ENCODE results near the gene FAM156B. TPM values are rescaled to one million over a fixed set of nuclear protein-coding genes. Genes with fewer than 3 reads are reported as not detected.

The FAM156B gene, protein sequence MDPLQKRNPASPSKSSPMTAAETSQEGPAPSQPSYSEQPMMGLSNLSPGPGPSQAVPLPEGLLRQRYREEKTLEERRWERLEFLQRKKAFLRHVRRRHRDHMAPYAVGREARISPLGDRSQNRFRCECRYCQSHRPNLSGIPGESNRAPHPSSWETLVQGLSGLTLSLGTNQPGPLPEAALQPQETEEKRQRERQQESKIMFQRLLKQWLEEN
- total RNA-seq, result 3.6 and 8.1 TPM in 2 replicates

DNA sequence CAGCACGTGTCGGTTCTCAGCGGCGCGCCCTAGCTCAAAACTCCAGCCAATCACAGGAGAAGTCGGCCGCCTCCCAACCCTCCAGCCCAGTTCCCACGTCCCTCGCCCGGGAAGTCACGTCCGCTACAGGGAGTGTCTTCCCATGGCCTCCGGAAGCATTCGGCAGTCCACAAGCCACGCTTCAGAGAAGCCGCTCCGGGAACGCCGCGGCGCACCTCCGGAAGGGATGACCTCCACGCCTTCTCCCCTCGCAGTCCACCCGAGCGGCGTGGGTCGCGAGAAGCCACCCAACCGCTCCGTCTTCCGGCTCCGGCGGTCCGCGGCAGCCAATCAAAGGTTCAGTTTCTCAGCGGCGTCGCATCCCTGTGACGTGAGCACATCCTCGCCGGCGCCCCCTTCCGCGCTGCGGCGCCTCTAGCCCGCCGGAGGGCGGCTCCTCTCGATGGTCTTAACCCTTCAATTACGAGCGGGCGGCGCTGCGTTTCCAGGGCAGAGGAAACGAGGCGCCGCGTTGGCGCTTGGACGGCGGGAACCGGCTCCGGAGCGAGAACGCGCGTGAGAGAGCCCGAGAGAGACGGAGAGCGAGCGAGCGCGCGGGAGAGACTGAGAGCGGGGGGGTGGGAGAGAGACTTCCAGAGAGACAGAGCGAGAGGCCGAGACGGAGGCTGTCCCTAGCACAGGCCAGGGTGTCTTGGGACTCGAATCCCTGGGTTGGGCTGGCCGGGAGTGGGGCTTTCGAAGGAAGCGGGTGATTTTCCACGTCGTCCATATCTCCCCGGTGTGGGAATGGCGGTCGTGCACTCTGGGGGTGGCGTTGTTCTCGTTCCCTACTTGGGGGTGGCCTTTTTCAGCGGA, at the start of gene FAM156B:
FAM156B (plus strand) TSS at position 476 of the 855 bp plus-strand sequence. CDS start 9,896 bp downstream, outside the sequence.

DNA sequence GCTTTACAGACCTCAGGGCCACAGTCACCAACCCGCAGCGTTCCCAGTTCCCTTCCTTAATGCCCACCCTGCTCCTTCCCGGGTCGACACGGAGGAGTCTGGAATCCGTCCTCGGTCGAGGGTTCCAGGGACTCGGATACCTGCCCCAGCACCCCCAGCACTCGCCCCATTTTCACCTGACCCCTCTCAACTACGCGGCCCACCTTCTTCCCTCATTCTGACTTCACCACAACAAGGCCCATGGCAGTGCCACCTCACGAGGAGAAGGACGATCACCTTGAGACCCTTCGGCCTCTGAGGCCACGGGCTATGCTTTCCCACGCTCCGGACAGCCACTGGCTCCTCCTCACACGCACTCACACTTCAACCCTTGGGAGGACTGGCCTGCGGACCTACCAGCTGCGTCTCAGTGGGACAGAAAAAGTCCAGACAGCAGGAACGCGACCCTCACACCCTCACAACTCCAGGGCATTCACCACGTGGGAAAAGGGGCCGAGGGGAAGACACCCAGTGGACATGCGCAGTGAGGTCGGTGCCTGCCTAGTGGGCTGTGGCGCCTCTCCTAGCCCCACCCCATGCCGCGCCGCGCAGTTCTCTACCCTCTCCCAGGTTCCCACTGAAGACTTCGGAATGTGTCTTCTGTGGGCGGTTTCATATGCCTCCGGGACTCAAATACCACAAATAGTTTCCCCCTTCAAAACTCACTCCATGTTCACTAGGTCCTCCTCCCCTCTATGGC, 29.4 kb upstream of the FAM156B start, which contains the start of gene XAGE3:
XAGE3 (minus strand) TSS at position 474 of the 739 bp plus-strand sequence. CDS start 950 bp downstream, outside the sequence.

Other genes starting within 250 kb of the FAM156B start
- gene SSX7, start 242.4 kb upstream of the FAM156B start, total RNA-seq, result not detected in 2 replicates
- gene SSX2, start 190.2 kb upstream of the FAM156B start, total RNA-seq, result not detected in 2 replicates
- gene SSX2B, start 146.1 kb upstream of the FAM156B start, total RNA-seq, result not detected in 2 replicates
- 0.24 TPM in 1 of 2 replicates, not detected in the other for gene SPANXN5, start 99.9 kb upstream of the FAM156B start, total RNA-seq
- not detected in 2 replicates for gene XAGE5, start 86.0 kb upstream of the FAM156B start, total RNA-seq
- gene XAGE3, start 29.2 kb upstream of the FAM156B start, total RNA-seq, result not detected in 2 replicates
- gene FAM156A, start 61.2 kb downstream of the FAM156B start, total RNA-seq, result 4.3 and 6.0 TPM in 2 replicates
- gene GPR173, start 151.5 kb downstream of the FAM156B start, total RNA-seq, result 0.24 TPM in 1 of 2 replicates, not detected in the other
- 5.1 and 5.5 TPM in 2 replicates for gene TSPYL2, start 185.0 kb downstream of the FAM156B start, total RNA-seq
- gene KANTR, start 196.8 kb downstream of the FAM156B start, total RNA-seq, result 0.96 and 2.8 TPM in 2 replicates

Measured in tracheal epithelial cell (primary cell).